ENCODE data around the gene PDE11A.

PDE11A gene

DNA sequence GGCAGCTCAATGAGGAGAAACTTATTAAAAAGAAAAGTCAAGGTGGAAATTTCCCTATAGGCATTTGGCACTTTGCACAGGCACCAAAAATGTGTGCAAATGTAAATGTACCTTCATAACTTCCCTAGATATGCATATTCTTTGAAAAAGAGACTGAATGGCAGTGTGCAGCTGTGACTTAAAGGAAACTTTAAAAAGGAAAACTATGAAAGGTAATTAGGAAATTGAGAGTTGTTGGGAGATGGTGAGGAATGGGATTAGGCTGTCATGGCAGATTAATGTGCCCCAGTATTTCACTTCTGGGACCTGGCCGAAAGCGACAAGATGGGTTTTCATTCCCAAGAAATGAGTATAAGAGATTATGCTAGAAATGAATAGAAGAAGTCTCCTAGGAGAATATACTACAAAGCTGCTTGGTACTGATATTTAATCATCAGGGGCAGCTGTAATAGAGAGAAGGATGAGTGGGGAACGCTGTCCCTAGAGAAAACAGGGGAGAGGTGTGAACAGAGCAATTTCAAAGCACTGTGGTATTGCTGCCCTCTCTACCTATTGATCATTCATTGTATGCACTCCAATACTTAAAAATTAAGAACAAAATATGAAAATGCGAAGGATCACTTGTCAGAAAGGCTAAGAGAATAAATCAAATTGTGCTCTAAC is 366.9 kb downstream of the PDE11A start:
- DNase-seq (ENCODE audit: low read depth): no peak
- no peak overlapping the region for H3K4me3 ChIP-seq (ENCODE audit: control insufficient read depth, low read depth, low read length)
- TF ChIP-seq, protein P1, sequence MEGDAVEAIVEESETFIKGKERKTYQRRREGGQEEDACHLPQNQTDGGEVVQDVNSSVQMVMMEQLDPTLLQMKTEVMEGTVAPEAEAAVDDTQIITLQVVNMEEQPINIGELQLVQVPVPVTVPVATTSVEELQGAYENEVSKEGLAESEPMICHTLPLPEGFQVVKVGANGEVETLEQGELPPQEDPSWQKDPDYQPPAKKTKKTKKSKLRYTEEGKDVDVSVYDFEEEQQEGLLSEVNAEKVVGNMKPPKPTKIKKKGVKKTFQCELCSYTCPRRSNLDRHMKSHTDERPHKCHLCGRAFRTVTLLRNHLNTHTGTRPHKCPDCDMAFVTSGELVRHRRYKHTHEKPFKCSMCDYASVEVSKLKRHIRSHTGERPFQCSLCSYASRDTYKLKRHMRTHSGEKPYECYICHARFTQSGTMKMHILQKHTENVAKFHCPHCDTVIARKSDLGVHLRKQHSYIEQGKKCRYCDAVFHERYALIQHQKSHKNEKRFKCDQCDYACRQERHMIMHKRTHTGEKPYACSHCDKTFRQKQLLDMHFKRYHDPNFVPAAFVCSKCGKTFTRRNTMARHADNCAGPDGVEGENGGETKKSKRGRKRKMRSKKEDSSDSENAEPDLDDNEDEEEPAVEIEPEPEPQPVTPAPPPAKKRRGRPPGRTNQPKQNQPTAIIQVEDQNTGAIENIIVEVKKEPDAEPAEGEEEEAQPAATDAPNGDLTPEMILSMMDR (IDR thresholded peaks at IDR 0.05; ENCODE audit: control insufficient read depth, insufficient read depth, low read depth, low read length, missing control alignments): no peak

DNA sequence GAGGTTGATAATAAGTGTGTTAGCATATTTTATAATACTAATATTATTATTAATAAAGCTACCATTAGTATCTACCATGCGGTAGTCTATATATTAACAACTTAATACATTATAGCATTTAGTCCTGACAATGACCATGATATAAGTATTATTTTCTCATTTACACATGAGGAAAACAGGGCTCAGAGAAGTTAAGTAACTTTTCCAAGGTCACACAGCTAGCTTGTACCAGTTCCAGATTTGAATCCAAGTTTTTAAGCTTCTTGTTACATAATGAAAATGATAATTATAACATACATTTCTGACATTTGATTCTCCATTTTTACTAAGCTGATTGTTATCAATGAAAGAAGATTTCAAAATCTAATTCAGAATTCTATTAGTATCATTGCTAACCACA is 369.4 kb downstream of the PDE11A start:
- H3K4me3 ChIP-seq (ENCODE audit: control insufficient read depth, low read depth, low read length): no peak overlapping the region
- DNase-seq (ENCODE audit: low read depth): no peak
- TF ChIP-seq, protein P1 (IDR thresholded peaks at IDR 0.05; ENCODE audit: control insufficient read depth, insufficient read depth, low read depth, low read length, missing control alignments): no peak

DNA sequence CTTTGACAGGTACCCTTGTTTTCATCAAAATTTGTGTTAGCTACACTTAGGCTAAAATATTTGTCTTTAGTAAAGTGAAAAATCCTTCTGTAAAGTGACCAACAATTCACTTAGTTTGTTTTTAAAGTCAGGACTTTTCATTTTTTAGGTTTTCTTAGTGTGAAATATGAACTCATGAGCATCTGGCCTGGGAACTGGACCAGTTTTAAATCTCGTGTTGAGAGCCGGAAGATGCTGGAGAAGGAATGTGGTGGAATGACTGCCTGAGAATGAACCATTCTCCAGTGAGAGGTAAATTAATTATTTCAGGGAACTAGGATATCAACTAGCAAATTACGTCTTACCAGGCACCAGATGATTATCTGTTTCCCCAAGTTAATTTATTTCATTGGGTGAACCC is 374.3 kb downstream of the PDE11A start:
- DNase-seq (ENCODE audit: low read depth): no peak
- TF ChIP-seq, protein P1 (IDR thresholded peaks at IDR 0.05; ENCODE audit: control insufficient read depth, insufficient read depth, low read depth, low read length, missing control alignments): no peak
- no peak overlapping the region for H3K4me3 ChIP-seq (ENCODE audit: control insufficient read depth, low read depth, low read length)

DNA sequence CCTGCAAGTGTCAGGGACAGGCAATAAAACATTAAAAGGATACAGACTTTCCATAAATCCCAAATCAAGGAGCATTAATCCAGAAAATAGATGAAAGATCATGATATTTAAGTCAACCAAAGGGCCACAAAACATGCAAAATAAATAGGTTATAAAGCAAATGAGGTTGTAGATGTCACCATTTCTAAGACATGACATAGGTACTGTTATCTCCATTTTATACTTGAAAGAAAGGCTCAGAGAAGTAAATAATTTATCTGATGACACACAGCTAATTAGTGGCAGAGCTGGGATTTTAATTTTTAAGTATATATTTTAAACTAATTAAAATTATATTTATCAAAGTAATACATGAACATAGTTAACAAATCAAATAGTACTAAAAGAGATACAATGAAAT is 378.2 kb downstream of the PDE11A start:
- no peak for DNase-seq (ENCODE audit: low read depth)
- no peak overlapping the region for H3K4me3 ChIP-seq (ENCODE audit: control insufficient read depth, low read depth, low read length)
- TF ChIP-seq, protein P1 (IDR thresholded peaks at IDR 0.05; ENCODE audit: control insufficient read depth, insufficient read depth, low read depth, low read length, missing control alignments): no peak

DNA sequence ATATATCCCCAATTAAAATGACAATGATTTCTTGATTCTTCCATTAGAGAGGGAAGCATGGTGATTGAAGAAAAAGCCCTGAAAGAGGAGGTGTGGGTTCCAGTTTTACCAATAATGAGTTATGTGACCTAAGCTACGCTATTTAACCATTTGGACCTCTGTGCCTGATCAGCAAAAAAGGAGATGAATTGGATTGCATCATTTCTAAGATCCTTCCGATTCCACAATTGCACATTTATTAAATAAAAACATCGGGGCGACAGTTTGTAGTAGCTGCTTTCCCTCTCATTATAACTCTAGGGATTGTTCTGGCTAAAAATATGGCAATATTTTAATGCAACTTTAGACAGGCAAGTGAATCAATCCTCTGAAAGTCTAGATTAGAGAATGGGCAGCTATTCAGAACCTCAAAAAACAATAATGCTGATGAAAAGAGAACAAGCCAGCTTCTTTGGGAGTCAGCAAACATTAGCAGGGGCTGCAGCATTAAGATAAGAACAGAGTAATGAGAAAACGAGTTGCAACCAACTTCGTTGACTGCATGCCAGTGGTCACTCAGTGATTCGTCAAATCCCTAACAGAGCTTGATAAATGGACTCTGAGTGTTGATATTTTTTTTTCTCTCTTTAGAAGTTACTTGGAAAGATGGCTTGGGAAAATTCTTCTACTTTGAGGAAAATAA is 378.8 kb downstream of the PDE11A start:
- DNase-seq (ENCODE audit: low read depth): no peak
- TF ChIP-seq, protein P1 (IDR thresholded peaks at IDR 0.05; ENCODE audit: control insufficient read depth, insufficient read depth, low read depth, low read length, missing control alignments): no peak
- no peak overlapping the region for H3K4me3 ChIP-seq (ENCODE audit: control insufficient read depth, low read depth, low read length)

DNA sequence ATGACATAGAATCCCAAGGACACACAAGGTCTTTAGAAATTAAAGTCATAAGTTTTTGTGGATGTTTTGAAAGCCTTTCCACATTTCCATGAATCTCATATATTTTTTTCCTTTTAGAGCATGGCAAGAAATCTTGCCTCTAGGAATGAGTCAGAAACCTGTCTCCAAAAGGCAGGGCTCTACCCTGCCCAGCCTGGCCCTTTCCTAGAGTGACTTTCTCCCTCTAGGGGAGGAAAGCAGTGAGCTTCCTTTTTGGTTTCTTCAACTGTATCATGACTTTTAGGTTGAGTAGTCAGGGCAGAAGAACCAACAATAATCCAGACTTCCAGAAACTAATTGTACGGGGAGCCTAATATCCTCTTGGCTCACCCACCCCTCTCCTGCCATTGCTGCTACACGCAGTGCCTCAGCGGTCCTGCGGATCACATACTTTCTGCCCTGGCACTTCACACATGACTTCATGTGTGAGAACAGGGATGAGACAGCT is 379.8 kb downstream of the PDE11A start:
- no peak overlapping the region for H3K4me3 ChIP-seq (ENCODE audit: control insufficient read depth, low read depth, low read length)
- TF ChIP-seq, protein P1 (IDR thresholded peaks at IDR 0.05; ENCODE audit: control insufficient read depth, insufficient read depth, low read depth, low read length, missing control alignments): no peak
- no peak for DNase-seq (ENCODE audit: low read depth)

All from AG09309 (cell line).